ENCODE results near the gene B4GALNT4. TPM values are rescaled to one million over a fixed set of nuclear protein-coding genes. Genes with fewer than 3 reads are reported as not detected.
"Not testable (repeated sequence)": the region's sequence is repeated elsewhere in the genome, so short reads cannot be mapped to it uniquely, and the experiment has no call there.

The B4GALNT4 gene
- polyA plus RNA-seq, 2 of the 4 experiments (the other 2 are of a cell fraction): 5.3 to 27.5 TPM

- TF ChIP-seq, protein P1, sequence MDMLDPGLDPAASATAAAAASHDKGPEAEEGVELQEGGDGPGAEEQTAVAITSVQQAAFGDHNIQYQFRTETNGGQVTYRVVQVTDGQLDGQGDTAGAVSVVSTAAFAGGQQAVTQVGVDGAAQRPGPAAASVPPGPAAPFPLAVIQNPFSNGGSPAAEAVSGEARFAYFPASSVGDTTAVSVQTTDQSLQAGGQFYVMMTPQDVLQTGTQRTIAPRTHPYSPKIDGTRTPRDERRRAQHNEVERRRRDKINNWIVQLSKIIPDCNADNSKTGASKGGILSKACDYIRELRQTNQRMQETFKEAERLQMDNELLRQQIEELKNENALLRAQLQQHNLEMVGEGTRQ (IDR thresholded peaks at IDR 0.05): no peak
- TF ChIP-seq POLR2AphosphoS2 (conservative IDR thresholded peaks at IDR 0.05; ENCODE audit: low read length): no peak
- TF ChIP-seq PBX3 (IDR thresholded peaks at IDR 0.05): no peak
Measured at GRCh38 chr11:331358-332060, 37.8 kb upstream of the B4GALNT4 start (continued).

DNA sequence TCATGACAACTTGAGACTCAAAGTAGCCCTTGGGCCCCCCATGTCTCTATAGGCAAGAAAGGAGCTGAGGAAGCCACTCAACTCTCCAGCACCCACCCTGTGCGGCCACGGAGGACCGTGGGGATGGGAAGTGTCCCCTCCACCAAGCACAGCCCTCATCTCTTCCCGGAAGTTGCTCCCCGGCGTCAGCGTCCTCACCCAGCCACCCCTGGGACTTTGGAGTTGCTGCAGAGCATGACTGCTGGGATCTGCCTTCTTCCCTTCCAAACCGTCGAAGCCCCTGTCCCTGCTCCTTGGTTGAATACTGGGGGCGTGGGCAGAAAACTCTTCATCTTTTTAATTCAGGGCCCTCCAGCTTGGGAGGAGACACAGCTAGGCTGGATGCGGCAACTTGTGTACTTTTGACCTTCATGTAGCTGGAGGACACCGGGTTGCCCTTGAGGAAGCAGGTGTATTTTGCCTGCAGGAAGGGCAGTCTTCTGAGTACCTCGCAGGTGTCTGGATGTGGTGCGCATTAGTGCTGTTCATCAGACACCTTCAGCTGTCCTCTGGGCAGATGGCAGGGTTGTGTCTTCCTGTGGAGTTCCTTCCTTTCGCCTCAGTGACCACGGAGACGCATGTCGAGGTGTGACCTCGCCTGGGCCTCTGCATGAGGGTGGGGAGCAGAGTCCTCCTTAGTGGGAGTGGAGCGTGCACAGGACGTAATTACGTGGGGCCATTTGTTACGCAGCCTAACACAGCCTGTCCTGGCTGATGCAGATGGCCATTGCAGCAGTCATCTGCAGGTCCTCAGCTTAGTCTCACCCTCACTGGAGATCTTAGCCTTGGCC lies 36.4 kb upstream of the B4GALNT4 start:
- Histone ChIP-seq H3K27ac (no peak overlapping the region), H3K9me3 (no peaks in the 10 kb centered on the region), H3K4me3 (no peak overlapping the region), H3K4me1 (no peaks in the 10 kb centered on the region), H3K4me2 (no peak overlapping the region)
- ChIA-PET POLR2A (no interaction called here), CTCF (interaction anchor here (0.9 to 2.1 kb wide), 6 partner anchors 8 to 116 kb away, joined by 3 to 8 read pairs (median 4); no protein-coding TSS in a partner anchor)
- TF ChIP-seq NR3C1 (IDR thresholded peaks at IDR 0.05) (no peak), EHF (CRISPR knock-in tag; IDR thresholded peaks at IDR 0.05) (no peak), HOXB13 (CRISPR knock-in tag; IDR thresholded peaks at IDR 0.05; ENCODE audit: low read depth) (no peak), EP300 (IDR thresholded peaks at IDR 0.05) (no peak)
- no peak for FAIRE-seq
- ATAC-seq: no peak
- DNase-seq (ENCODE audit: low read depth in 1 of 2, low spot score in 1 of 2): no peak
- WGBS (ENCODE audit: missing lambda C conversion rate): 78% methylated on average over 23 of the region's 23 CpGs

- FAIRE-seq; ATAC-seq; H3K4me3 ChIP-seq; H3K27ac ChIP-seq; H3K4me2 ChIP-seq; DNase-seq (ENCODE audit: low read depth in 1 of 2, low spot score in 1 of 2); H3K4me1 ChIP-seq; H3K9me3 ChIP-seq; POLR2A ChIA-PET: not testable (repeated sequence)
- 78% methylated on average over 17 of the region's 17 CpGs for WGBS (ENCODE audit: missing lambda C conversion rate)
- CTCF ChIA-PET: interaction anchor here (0.7 to 2.1 kb wide), 5 partner anchors 11 to 29 kb away, joined by 3 to 8 read pairs (median 4); no protein-coding TSS in a partner anchor
Measured at GRCh38 chr11:333616-334263, 35.6 kb upstream of the B4GALNT4 start.

DNA sequence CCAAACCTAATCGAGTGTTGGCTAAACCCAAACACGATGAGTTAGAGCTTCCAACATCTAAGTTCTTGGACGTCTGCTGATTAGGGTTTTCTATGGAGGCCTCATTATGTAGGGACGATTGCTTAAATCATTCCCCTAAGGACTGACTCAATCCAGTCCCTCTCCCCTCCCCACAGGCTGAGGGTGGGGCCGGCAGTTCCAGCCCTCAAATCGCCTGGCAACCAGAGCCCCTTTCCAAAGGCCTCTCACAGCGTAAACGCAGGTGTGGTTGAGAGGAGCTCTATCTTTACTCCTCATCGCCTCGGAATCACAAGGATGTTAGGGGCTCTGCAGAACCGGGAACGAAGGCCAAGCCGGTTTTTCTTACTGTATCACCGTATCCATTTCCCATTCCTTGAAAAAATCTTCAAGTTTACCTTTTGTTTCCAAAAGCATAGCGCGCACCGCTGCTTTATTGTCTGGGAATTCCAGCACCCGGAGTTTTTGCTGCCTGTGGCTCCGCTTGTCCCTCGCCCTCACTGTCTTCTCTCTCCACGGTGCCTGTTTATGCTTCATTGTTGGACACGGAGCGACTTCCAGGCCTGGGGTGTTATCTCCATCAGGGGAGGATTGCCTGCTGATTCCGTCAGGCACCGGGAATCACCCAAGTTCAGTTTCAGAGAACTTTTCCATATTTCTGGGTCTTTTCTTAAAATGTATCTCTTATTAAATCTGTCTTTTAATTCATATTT lies 34.9 kb upstream of the B4GALNT4 start:
- ChIA-PET CTCF (interaction anchor here (0.7 to 2.1 kb wide), 4 partner anchors 10 to 29 kb away, joined by 3 to 8 read pairs (median 5); no protein-coding TSS in a partner anchor), POLR2A (no interaction called here)
- WGBS (ENCODE audit: missing lambda C conversion rate): 86% methylated on average over 25 of the region's 25 CpGs
- TF ChIP-seq CBX8 (IDR thresholded peaks at IDR 0.05): no peak
- TF ChIP-seq CHD2 (IDR thresholded peaks at IDR 0.05; ENCODE audit: low read length, partially characterized antibody): no peak
- no peak for TF ChIP-seq POLR2A (IDR thresholded peaks at IDR 0.05; ENCODE audit: low read length)
- no peak for TF ChIP-seq KDM5A (IDR thresholded peaks at IDR 0.05)
- no peak for TF ChIP-seq EHMT2 (IDR thresholded peaks at IDR 0.05; ENCODE audit: low read depth)
- no peak for TF ChIP-seq MAFK (IDR thresholded peaks at IDR 0.05; ENCODE audit: partially characterized antibody)
- no peak for TF ChIP-seq SMC3 (IDR thresholded peaks at IDR 0.05)
- no peak for TF ChIP-seq CTCF (IDR thresholded peaks at IDR 0.05)
- no peak for TF ChIP-seq FOSL2 (IDR thresholded peaks at IDR 0.05)
- TF ChIP-seq FOSL2 (CRISPR knock-in tag; IDR thresholded peaks at IDR 0.05): no peak
- Histone ChIP-seq H3K4me3 (no peak overlapping the region), H3K4me1 (no peaks in the 10 kb centered on the region), H3K27ac (no peak overlapping the region), H3K4me2 (no peak overlapping the region), H3K9me3 (no peaks in the 10 kb centered on the region)
- FAIRE-seq (no peak), DNase-seq (ENCODE audit: low read depth in 1 of 2, low spot score in 1 of 2) (no peak), ATAC-seq (no peak)
